T-helper 9 cell (primary cell): Measurements from ENCODE around the gene FAF1.
"Not testable (repeated sequence)": the region's sequence is repeated elsewhere in the genome, so short reads cannot be mapped to it uniquely, and the experiment has no call there.

ENCODE experiments used
- DNase-seq: peaks from one replicate; pipeline ENCODE4 v3.0.0-alpha.2; 2020

FAF1 gene

GRCh38 chr1:50901872-50902271, 58.2 kb downstream of the FAF1 start:
- no peak for DNase-seq

GRCh38 chr1:50898773-50899172, 61.3 kb downstream of the FAF1 start:
- DNase-seq: no peak

- DNase-seq: no peak
Measured at GRCh38 chr1:50894340-50894739, 65.7 kb downstream of the FAF1 start.

GRCh38 chr1:50893466-50893865, 66.6 kb downstream of the FAF1 start:
- no peak for DNase-seq

GRCh38 chr1:50887555-50887954, 72.5 kb downstream of the FAF1 start:
- DNase-seq: not testable (repeated sequence)

GRCh38 chr1:50880373-50880772, 79.7 kb downstream of the FAF1 start:
- no peak for DNase-seq

- DNase-seq: no peak
Measured at GRCh38 chr1:50879137-50879536, 80.9 kb downstream of the FAF1 start.

GRCh38 chr1:50878434-50878833, 81.6 kb downstream of the FAF1 start:
- DNase-seq: no peak

GRCh38 chr1:50877641-50878040, 82.4 kb downstream of the FAF1 start:
- DNase-seq: no peak

- DNase-seq: peak; percentile 55
Measured at GRCh38 chr1:50873458-50874187, 86.4 kb downstream of the FAF1 start.

GRCh38 chr1:50864845-50865244, 95.2 kb downstream of the FAF1 start:
- DNase-seq: not testable (repeated sequence)

- DNase-seq: no peak
Measured at GRCh38 chr1:50861772-50862171, 98.3 kb downstream of the FAF1 start.

- no peak for DNase-seq
Measured at GRCh38 chr1:50860702-50861101, 99.4 kb downstream of the FAF1 start.

- no peak for DNase-seq
Measured at GRCh38 chr1:50860256-50860655, 99.8 kb downstream of the FAF1 start.

- no peak for DNase-seq
Measured at GRCh38 chr1:50859657-50860056, 100.4 kb downstream of the FAF1 start.

GRCh38 chr1:50858761-50859160, 101.3 kb downstream of the FAF1 start:
- DNase-seq: no peak

- DNase-seq: no peak
Measured at GRCh38 chr1:50857702-50858101, 102.4 kb downstream of the FAF1 start.

GRCh38 chr1:50853325-50853724, 106.7 kb downstream of the FAF1 start:
- no peak for DNase-seq

GRCh38 chr1:50852889-50853288, 107.2 kb downstream of the FAF1 start:
- no peak for DNase-seq

- no peak for DNase-seq
Measured at GRCh38 chr1:50851466-50851865, 108.6 kb downstream of the FAF1 start.

- no peak for DNase-seq
Measured at GRCh38 chr1:50851034-50851433, 109.0 kb downstream of the FAF1 start.

GRCh38 chr1:50847303-50847702, 112.8 kb downstream of the FAF1 start:
- DNase-seq: no peak

- no peak for DNase-seq
Measured at GRCh38 chr1:50846224-50846839, 113.7 kb downstream of the FAF1 start.

GRCh38 chr1:50841791-50842387, 118.2 kb downstream of the FAF1 start:
- DNase-seq: no peak
